ENCODE results near the gene ELAC2. TPM values are rescaled to one million over a fixed set of nuclear protein-coding genes. Genes with fewer than 3 reads are reported as not detected.

ELAC2 gene
- polyA plus RNA-seq, 3 donors = 24.2 to 39.6 (median 26.0) TPM

GRCh38 chr17:13016881-13017654 is 759 bp downstream of the ELAC2 start:
- Mint-ChIP-seq H3K27me3 (ENCODE audit: low read depth in 3 of 3) (peaks cover 0 to 2% (median 0%) of the 10 kb centered on the region in 3 donors), H3K4me1 (peaks cover 14% of the 10 kb centered on the region), H3K27ac (peak overlapping the region; percentile 42 to 95 (median 86)), H3K9me3 (no peaks in the 10 kb centered on the region), H3K36me3 (peaks cover 46 to 47% of the 10 kb centered on the region in 2 donors), H3K4me3 (peak overlapping the region; percentile 93 to 96)
- peak overlapping the region; percentile 99 for H2AFZ ChIP-seq (ENCODE audit: insufficient read depth, low read depth, low read length, poor library complexity, severe bottlenecking)
- peaks cover 11% of the 10 kb centered on the region for H3K79me2 ChIP-seq (ENCODE audit: insufficient read depth, low read length)
- H4K20me1 ChIP-seq (ENCODE audit: insufficient read depth, low read length) = no peaks in the 10 kb centered on the region
- no peaks in the 10 kb centered on the region for H3K27me3 ChIP-seq (ENCODE audit: control insufficient read depth in 2 of 2, insufficient read depth in 2 of 2, low read length in 2 of 2)
- peak overlapping the region in 1 of 2 donors; percentile 94 for H3K27ac ChIP-seq (ENCODE audit: low read depth in 1 of 2, low read length in 2 of 2)
- DNase-seq = peak in 2 of 3 donors; percentile 8 to 19
- peak overlapping the region; percentile 70 to 96 (median 86) for H3K4me3 ChIP-seq (replicated peaks in 1 of 3; ENCODE audit: low read depth in 2 of 3, low read length in 3 of 3)
- no peaks in the 10 kb centered on the region for H3K9me3 ChIP-seq (replicated peaks in 1 of 2; ENCODE audit: control insufficient read depth in 1 of 2, insufficient read depth in 1 of 2, low read length in 2 of 2)
- H3K36me3 ChIP-seq (replicated peaks in 1 of 2; ENCODE audit: control insufficient read depth in 1 of 2, insufficient read depth in 2 of 2, low read length in 2 of 2) = peaks cover 41 to 44% of the 10 kb centered on the region in 2 donors
- H3K4me2 ChIP-seq (replicated peaks; ENCODE audit: extremely low read depth, low read length, poor library complexity, severe bottlenecking) = peak overlapping the region; percentile 98
- peaks cover 12 to 20% of the 10 kb centered on the region in 2 donors for H3K4me1 ChIP-seq (ENCODE audit: control insufficient read depth in 1 of 2, insufficient read depth in 2 of 2, low read length in 2 of 2)
- intact Hi-C loops (cut with micrococcal nuclease) = no loop called here
- no peak for TF ChIP-seq CTCF (IDR thresholded peaks at IDR 0.05)
- H3K9ac ChIP-seq (ENCODE audit: insufficient read depth, low read length, poor library complexity, severe bottlenecking) = peak overlapping the region; percentile 79
- 30% methylated on average over 15 of the region's 21 CpGs for whole genome bisulfite sequencing (ENCODE audit: insufficient coverage)

DNA sequence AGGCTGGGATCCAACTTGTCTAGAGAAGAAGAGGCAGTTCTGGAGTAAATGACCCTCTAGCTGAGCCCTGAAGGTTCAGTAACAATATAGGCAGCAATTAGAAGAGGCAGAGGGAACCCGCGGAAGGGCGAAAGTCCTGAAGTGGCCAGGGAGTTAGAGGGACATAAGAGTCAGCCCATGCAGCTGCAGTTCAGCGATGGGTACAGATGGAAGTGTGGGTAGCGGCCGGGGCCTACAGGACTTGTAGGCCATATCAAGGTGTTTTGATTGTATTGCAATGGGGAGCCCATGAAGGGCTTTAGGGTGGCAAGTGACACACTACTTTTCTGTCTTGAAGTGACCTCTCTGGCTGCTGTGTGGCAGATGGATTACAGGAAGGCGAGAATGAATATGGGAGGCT is 3.0 kb downstream of the ELAC2 start:
- peaks cover 11% of the 10 kb centered on the region for H3K79me2 ChIP-seq (ENCODE audit: insufficient read depth, low read length)
- no peaks in the 10 kb centered on the region for H3K27me3 ChIP-seq (ENCODE audit: control insufficient read depth in 2 of 2, insufficient read depth in 2 of 2, low read length in 2 of 2)
- peaks cover 53 to 66% of the 10 kb centered on the region in 2 donors for H3K36me3 ChIP-seq (replicated peaks in 1 of 2; ENCODE audit: control insufficient read depth in 1 of 2, insufficient read depth in 2 of 2, low read length in 2 of 2)
- WGBS (ENCODE audit: insufficient coverage) = 100% methylated on average over 6 of the region's 7 CpGs
- H3K9me3 Mint-ChIP-seq = no peaks in the 10 kb centered on the region
- H3K4me1 ChIP-seq (ENCODE audit: control insufficient read depth in 1 of 2, insufficient read depth in 2 of 2, low read length in 2 of 2) = peaks cover 12 to 20% of the 10 kb centered on the region in 2 donors
- peaks cover 0 to 2% (median 0%) of the 10 kb centered on the region in 3 donors for H3K27me3 Mint-ChIP-seq (ENCODE audit: low read depth in 3 of 3)
- TF ChIP-seq CTCF (IDR thresholded peaks at IDR 0.05) = no peak
- H4K20me1 ChIP-seq (ENCODE audit: insufficient read depth, low read length) = no peaks in the 10 kb centered on the region
- H3K27ac Mint-ChIP-seq = no peak overlapping the region
- H3K27ac ChIP-seq (ENCODE audit: low read depth in 1 of 2, low read length in 2 of 2) = no peak overlapping the region
- no peak for DNase-seq
- H3K4me3 Mint-ChIP-seq = no peak overlapping the region
- H3K9ac ChIP-seq (ENCODE audit: insufficient read depth, low read length, poor library complexity, severe bottlenecking) = no peak overlapping the region
- H3K9me3 ChIP-seq (replicated peaks in 1 of 2; ENCODE audit: control insufficient read depth in 1 of 2, insufficient read depth in 1 of 2, low read length in 2 of 2) = no peaks in the 10 kb centered on the region
- no peak overlapping the region for H3K4me2 ChIP-seq (replicated peaks; ENCODE audit: extremely low read depth, low read length, poor library complexity, severe bottlenecking)
- H2AFZ ChIP-seq (ENCODE audit: insufficient read depth, low read depth, low read length, poor library complexity, severe bottlenecking) = no peak overlapping the region
- H3K4me1 Mint-ChIP-seq = peaks cover 14% of the 10 kb centered on the region
- intact Hi-C loops (cut with micrococcal nuclease) = no loop called here
- no peak overlapping the region for H3K4me3 ChIP-seq (replicated peaks in 1 of 3; ENCODE audit: low read depth in 2 of 3, low read length in 3 of 3)
- H3K36me3 Mint-ChIP-seq = peaks cover 67 to 69% of the 10 kb centered on the region in 2 donors

All from CD14-positive monocyte (primary cell).